ENCODE measurements around the gene CYP8B1.

CYP8B1 gene

GRCh38 chr3:42849017-42849416 is 26.7 kb downstream of the CYP8B1 start:
- Histone ChIP-seq H3K27ac (ENCODE audit: poor library complexity, severe bottlenecking) (no peak overlapping the region), H3K27me3 (ENCODE audit: insufficient read depth, poor library complexity, severe bottlenecking) (no peaks in the 10 kb centered on the region), H3K9me3 (ENCODE audit: severe bottlenecking) (no peaks in the 10 kb centered on the region), H3K4me1 (ENCODE audit: insufficient read depth, poor library complexity, severe bottlenecking) (no peaks in the 10 kb centered on the region), H3K4me3 (ENCODE audit: severe bottlenecking) (no peak overlapping the region), H3K36me3 (ENCODE audit: low read depth) (no peaks in the 10 kb centered on the region)
- ATAC-seq (ENCODE audit: low read depth) (no peak), DNase-seq (ENCODE audit: low spot score) (no peak)
- TF ChIP-seq CTCF (IDR thresholded peaks at IDR 0.05; ENCODE audit: poor library complexity, severe bottlenecking): no peak

- no peak overlapping the region for H3K27ac ChIP-seq (ENCODE audit: poor library complexity, severe bottlenecking)
- H3K27me3 ChIP-seq (ENCODE audit: insufficient read depth, poor library complexity, severe bottlenecking): no peaks in the 10 kb centered on the region
- no peaks in the 10 kb centered on the region for H3K4me1 ChIP-seq (ENCODE audit: insufficient read depth, poor library complexity, severe bottlenecking)
- no peaks in the 10 kb centered on the region for H3K9me3 ChIP-seq (ENCODE audit: severe bottlenecking)
- H3K36me3 ChIP-seq (ENCODE audit: low read depth): no peaks in the 10 kb centered on the region
- no peak for TF ChIP-seq CTCF (IDR thresholded peaks at IDR 0.05; ENCODE audit: poor library complexity, severe bottlenecking)
- no peak for DNase-seq (ENCODE audit: low spot score)
- no peak for ATAC-seq (ENCODE audit: low read depth)
- no peak overlapping the region for H3K4me3 ChIP-seq (ENCODE audit: severe bottlenecking)
These were observed 27.9 kb downstream of the CYP8B1 start for GRCh38 chr3:42847731-42848130.

- no peaks in the 10 kb centered on the region for H3K9me3 ChIP-seq (ENCODE audit: severe bottlenecking)
- no peaks in the 10 kb centered on the region for H3K4me1 ChIP-seq (ENCODE audit: insufficient read depth, poor library complexity, severe bottlenecking)
- no peak for DNase-seq (ENCODE audit: low spot score)
- H3K36me3 ChIP-seq (ENCODE audit: low read depth): no peaks in the 10 kb centered on the region
- ATAC-seq (ENCODE audit: low read depth): no peak
- H3K27ac ChIP-seq (ENCODE audit: poor library complexity, severe bottlenecking): no peak overlapping the region
- no peak overlapping the region for H3K4me3 ChIP-seq (ENCODE audit: severe bottlenecking)
- no peak for TF ChIP-seq CTCF (IDR thresholded peaks at IDR 0.05; ENCODE audit: poor library complexity, severe bottlenecking)
- H3K27me3 ChIP-seq (ENCODE audit: insufficient read depth, poor library complexity, severe bottlenecking): no peaks in the 10 kb centered on the region
These were observed 28.8 kb downstream of the CYP8B1 start for GRCh38 chr3:42846685-42847522.

GRCh38 chr3:42844815-42845214 is 30.9 kb downstream of the CYP8B1 start:
- H3K27me3 ChIP-seq (ENCODE audit: insufficient read depth, poor library complexity, severe bottlenecking): no peaks in the 10 kb centered on the region
- no peak for ATAC-seq (ENCODE audit: low read depth)
- TF ChIP-seq CTCF (IDR thresholded peaks at IDR 0.05; ENCODE audit: poor library complexity, severe bottlenecking): no peak
- H3K27ac ChIP-seq (ENCODE audit: poor library complexity, severe bottlenecking): no peak overlapping the region
- no peaks in the 10 kb centered on the region for H3K4me1 ChIP-seq (ENCODE audit: insufficient read depth, poor library complexity, severe bottlenecking)
- no peaks in the 10 kb centered on the region for H3K36me3 ChIP-seq (ENCODE audit: low read depth)
- DNase-seq (ENCODE audit: low spot score): no peak
- no peaks in the 10 kb centered on the region for H3K9me3 ChIP-seq (ENCODE audit: severe bottlenecking)
- no peak overlapping the region for H3K4me3 ChIP-seq (ENCODE audit: severe bottlenecking)

- no peaks in the 10 kb centered on the region for H3K9me3 ChIP-seq (ENCODE audit: severe bottlenecking)
- H3K4me3 ChIP-seq (ENCODE audit: severe bottlenecking): no peak overlapping the region
- DNase-seq (ENCODE audit: low spot score) (no peak), ATAC-seq (ENCODE audit: low read depth) (no peak)
- no peaks in the 10 kb centered on the region for H3K4me1 ChIP-seq (ENCODE audit: insufficient read depth, poor library complexity, severe bottlenecking)
- no peaks in the 10 kb centered on the region for H3K27me3 ChIP-seq (ENCODE audit: insufficient read depth, poor library complexity, severe bottlenecking)
- H3K36me3 ChIP-seq (ENCODE audit: low read depth): no peaks in the 10 kb centered on the region
- no peak for TF ChIP-seq CTCF (IDR thresholded peaks at IDR 0.05; ENCODE audit: poor library complexity, severe bottlenecking)
- H3K27ac ChIP-seq (ENCODE audit: poor library complexity, severe bottlenecking): no peak overlapping the region
These were observed 31.3 kb downstream of the CYP8B1 start for GRCh38 chr3:42844412-42844713.

Data from RWPE2 (cell line).